ENCODE measurements around the gene ATP13A4. TPM values are rescaled to one million over a fixed set of nuclear protein-coding genes. Genes with fewer than 3 reads are reported as not detected.

The ATP13A4 gene
- polyA plus RNA-seq, 3 donors: 0.72 to 1.2 (median 1.2) TPM

Other genes with a start within 250 kb of the ATP13A4 start
- under 1 TPM; 0.06 to 0.09 (median 0.09) TPM for gene ATP13A5, start 176.1 kb downstream of the ATP13A4 start, polyA plus RNA-seq (ENCODE audit: insufficient read length in 3 of 3)
- gene OPA1, start 38.3 kb upstream of the ATP13A4 start, polyA plus RNA-seq (ENCODE audit: insufficient read length in 3 of 3): 10 to 100 TPM; 60.5 to 80.5 (median 69.3) TPM

Measured in renal cortex interstitium (tissue), 3 donors.